Measurements from ENCODE around the gene C1QTNF8.

Gene C1QTNF8

DNA sequence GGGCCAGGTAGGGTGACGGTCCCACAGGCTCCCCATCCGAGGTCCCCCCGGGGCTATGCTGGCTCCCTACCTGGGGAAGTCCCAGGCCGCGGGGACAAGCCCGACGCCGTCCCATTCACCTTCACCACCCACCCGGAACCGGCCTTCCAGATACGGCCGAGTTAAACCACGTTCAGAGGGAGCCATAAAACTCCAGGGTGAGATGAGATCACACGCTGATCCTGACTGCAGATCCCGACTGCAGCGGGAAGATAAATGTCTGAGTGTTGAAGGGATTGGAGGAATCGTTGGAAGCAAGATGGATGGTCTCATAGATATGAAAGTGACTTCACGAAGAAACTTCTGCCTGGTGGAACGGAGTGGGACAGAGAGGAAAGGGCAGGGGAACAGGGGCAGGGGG lies 13.6 kb upstream of the C1QTNF8 start:
- no peak for TF ChIP-seq CEBPB (IDR thresholded peaks at IDR 0.05)
- TF ChIP-seq RAD21 (IDR thresholded peaks at IDR 0.05; ENCODE audit: low read depth): no peak
- TF ChIP-seq USF1 (IDR thresholded peaks at IDR 0.05): no peak
- TF ChIP-seq TCF12 (IDR thresholded peaks at IDR 0.05; ENCODE audit: low read depth): no peak
- TF ChIP-seq, protein P1, sequence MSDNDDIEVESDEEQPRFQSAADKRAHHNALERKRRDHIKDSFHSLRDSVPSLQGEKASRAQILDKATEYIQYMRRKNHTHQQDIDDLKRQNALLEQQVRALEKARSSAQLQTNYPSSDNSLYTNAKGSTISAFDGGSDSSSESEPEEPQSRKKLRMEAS (IDR thresholded peaks at IDR 0.05): no peak
- no peak for TF ChIP-seq EGR1 (IDR thresholded peaks at IDR 0.05)
- TF ChIP-seq TAF1 (IDR thresholded peaks at IDR 0.05; ENCODE audit: low read depth): no peak
- TF ChIP-seq YY1 (IDR thresholded peaks at IDR 0.05; ENCODE audit: low read depth): no peak

GRCh38 chr16:1108299-1109252 lies 12.5 kb upstream of the C1QTNF8 start:
- TF ChIP-seq EP300 (IDR thresholded peaks at IDR 0.05; ENCODE audit: borderline replicate concordance): no peak
- TF ChIP-seq REST (IDR thresholded peaks at IDR 0.05; ENCODE audit: low read depth): no peak
- TF ChIP-seq RAD21 (IDR thresholded peaks at IDR 0.05; ENCODE audit: low read depth): no peak

GRCh38 chr16:1107731-1108130 lies 11.7 kb upstream of the C1QTNF8 start:
- TF ChIP-seq EGR1 (IDR thresholded peaks at IDR 0.05) (no peak), REST (IDR thresholded peaks at IDR 0.05; ENCODE audit: low read depth) (no peak), FOXM1 (IDR thresholded peaks at IDR 0.05; ENCODE audit: borderline replicate concordance, low read depth) (no peak), ZBTB7A (IDR thresholded peaks at IDR 0.05; ENCODE audit: low read depth) (no peak)
- TF ChIP-seq, protein P1 (IDR thresholded peaks at IDR 0.05): no peak

- TF ChIP-seq CEBPB (IDR thresholded peaks at IDR 0.05): no peak
- TF ChIP-seq TCF12 (IDR thresholded peaks at IDR 0.05; ENCODE audit: low read depth): no peak
- TF ChIP-seq NFIC (IDR thresholded peaks at IDR 0.05): no peak
- no peak for TF ChIP-seq CREB1 (IDR thresholded peaks at IDR 0.05; ENCODE audit: low read depth)
- TF ChIP-seq EGR1 (IDR thresholded peaks at IDR 0.05): no peak
- TF ChIP-seq ZBTB7A (IDR thresholded peaks at IDR 0.05; ENCODE audit: low read depth): no peak
- TF ChIP-seq RAD21 (IDR thresholded peaks at IDR 0.05; ENCODE audit: low read depth): no peak
- no peak for TF ChIP-seq USF1 (IDR thresholded peaks at IDR 0.05)
- TF ChIP-seq FOXM1 (IDR thresholded peaks at IDR 0.05; ENCODE audit: borderline replicate concordance, low read depth): no peak
- no peak for TF ChIP-seq YY1 (IDR thresholded peaks at IDR 0.05; ENCODE audit: low read depth)
- TF ChIP-seq, protein P1 (IDR thresholded peaks at IDR 0.05): no peak
- no peak for TF ChIP-seq TAF1 (IDR thresholded peaks at IDR 0.05; ENCODE audit: low read depth)
- no peak for TF ChIP-seq REST (IDR thresholded peaks at IDR 0.05; ENCODE audit: low read depth)
- TF ChIP-seq TEAD4 (IDR thresholded peaks at IDR 0.05): no peak
- TF ChIP-seq EP300 (IDR thresholded peaks at IDR 0.05; ENCODE audit: borderline replicate concordance): no peak
Measured at GRCh38 chr16:1107141-1107540, 11.1 kb upstream of the C1QTNF8 start.

Measured in Ishikawa (cell line).